SU-DHL-6 (cell line): ENCODE measurements around the gene ANKS6.

ENCODE experiments used
- H2AFZ ChIP-seq: fragments of 200-600 bp; sonication (generic); 2 replicates; pipeline ENCODE4 v1.6.1; 2014; ENCODE audit warnings: low read depth, mild to moderate bottlenecking, moderate library complexity, mixed read lengths, antibody characterized with exemption, low read length; ENCODE audit not compliant: severe bottlenecking
- H3F3A ChIP-seq: fragments of 200-600 bp; shearing (Covaris generic); 2 replicates; pipeline ENCODE4 v1.6.0; 2016; ENCODE audit warnings: antibody characterized with exemption, mild to moderate bottlenecking; ENCODE audit not compliant: insufficient read depth
- H3K27ac ChIP-seq: fragments of 200-600 bp; sonication (generic); 2 replicates; pipeline ENCODE4 v1.5.1; 2016; ENCODE audit warnings: low read depth, mild to moderate bottlenecking, low read length, moderate library complexity, mixed read lengths
- H3K27me3 ChIP-seq: fragments of 200-600 bp; sonication (generic), shearing (Covaris generic); 2 replicates; pipeline ENCODE4 v1.6.0; 2014; ENCODE audit warnings: mild to moderate bottlenecking, low read length
- H3K36me3 ChIP-seq: fragments of 200-600 bp; sonication (generic); 2 replicates; pipeline ENCODE4 v1.6.1; 2014; ENCODE audit warnings: mild to moderate bottlenecking, low read length, mixed read lengths
- H3K4me2 ChIP-seq: fragments of 300-600, 200-600 bp; shearing (Covaris generic), sonication (generic); 2 replicates; pipeline ENCODE4 v1.6.0; 2014; ENCODE audit warnings: low read length, low read depth, mild to moderate bottlenecking; ENCODE audit not compliant: poor library complexity, severe bottlenecking
- H3K4me3 ChIP-seq: fragments of 200-600 bp; sonication (generic); 2 replicates; pipeline ENCODE4 v1.5.1; 2014; ENCODE audit warnings: antibody characterized with exemption, low read length, mild to moderate bottlenecking, mixed read lengths; ENCODE audit not compliant: insufficient read depth, poor library complexity, severe bottlenecking
- H3K79me2 ChIP-seq: fragments of 200-600 bp; sonication (generic); 2 replicates; pipeline ENCODE4 v1.6.1; 2014; ENCODE audit warnings: mild to moderate bottlenecking, low read length, moderate library complexity; ENCODE audit not compliant: insufficient read depth
- H3K9ac ChIP-seq: fragments of 200-600 bp; sonication (generic); 2 replicates; pipeline ENCODE4 v1.7.0; 2014; ENCODE audit warnings: mild to moderate bottlenecking, low read length
- H3K9me2 ChIP-seq: fragments of 200-600 bp; sonication (generic); replicated peaks from 2 replicates; pipeline ENCODE4 v1.6.1; 2014; ENCODE audit warnings: low read length; ENCODE audit not compliant: insufficient read depth
- H3K9me3 ChIP-seq: fragments of 200-600 bp; sonication (generic); 2 replicates; pipeline ENCODE4 v1.6.1; 2014; ENCODE audit warnings: low read length, mixed read lengths; ENCODE audit not compliant: insufficient read depth
- H4K20me1 ChIP-seq: fragments of 200-600 bp; sonication (generic); 2 replicates; pipeline ENCODE4 v1.6.1; 2014; ENCODE audit warnings: low read depth, mild to moderate bottlenecking, antibody characterized with exemption, low read length, moderate library complexity, mixed read lengths
- EZH2phosphoT487 ChIP-seq: fragments of 200-600 bp; sonication (generic), shearing (Covaris generic); conservative IDR thresholded peaks from 2 replicates; pipeline ENCODE4 v1.6.1; 2018; ENCODE audit warnings: mild to moderate bottlenecking, antibody characterized with exemption, low read length, moderate library complexity, mixed read lengths
- TF ChIP-seq, protein P1 (sequence below): fragments of 200-600 bp; sonication (generic); IDR thresholded peaks from one replicate; pipeline ENCODE4 v1.5.1; 2017; ENCODE audit warnings: antibody characterized with exemption, mild to moderate bottlenecking, low read length, moderate library complexity; ENCODE audit not compliant: insufficient read depth, poor library complexity, severe bottlenecking

The ANKS6 gene

DNA sequence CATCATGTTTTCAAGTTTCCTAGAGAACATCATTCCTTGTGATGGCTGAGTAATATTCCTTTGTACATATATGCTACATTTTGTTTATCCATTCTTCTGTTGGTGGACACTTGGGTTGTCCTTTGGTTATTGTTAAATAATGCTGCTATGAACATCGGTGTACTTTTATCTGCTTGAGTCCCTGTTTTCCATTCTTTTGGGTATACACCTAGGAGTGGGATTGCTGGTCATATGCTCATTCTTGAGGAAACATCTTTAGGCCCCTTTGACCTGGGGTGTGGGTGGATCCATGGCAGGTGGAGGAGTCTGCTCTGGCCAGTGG is 36.4 kb upstream of the ANKS6 start:
- Histone ChIP-seq H3K9me2 (no peaks in the 10 kb centered on the region), H3K79me2 (no peaks in the 10 kb centered on the region), H3K9ac (no peak overlapping the region), H3K36me3 (no peaks in the 10 kb centered on the region), H3K4me3 (no peak overlapping the region), H3K9me3 (no peaks in the 10 kb centered on the region), H2AFZ (no peak overlapping the region), H3K27me3 (no peaks in the 10 kb centered on the region), H3K27ac (no peak overlapping the region), H3K4me2 (no peak overlapping the region), H3F3A (no peaks in the 10 kb centered on the region), H4K20me1 (no peaks in the 10 kb centered on the region)
- TF ChIP-seq, protein P1, sequence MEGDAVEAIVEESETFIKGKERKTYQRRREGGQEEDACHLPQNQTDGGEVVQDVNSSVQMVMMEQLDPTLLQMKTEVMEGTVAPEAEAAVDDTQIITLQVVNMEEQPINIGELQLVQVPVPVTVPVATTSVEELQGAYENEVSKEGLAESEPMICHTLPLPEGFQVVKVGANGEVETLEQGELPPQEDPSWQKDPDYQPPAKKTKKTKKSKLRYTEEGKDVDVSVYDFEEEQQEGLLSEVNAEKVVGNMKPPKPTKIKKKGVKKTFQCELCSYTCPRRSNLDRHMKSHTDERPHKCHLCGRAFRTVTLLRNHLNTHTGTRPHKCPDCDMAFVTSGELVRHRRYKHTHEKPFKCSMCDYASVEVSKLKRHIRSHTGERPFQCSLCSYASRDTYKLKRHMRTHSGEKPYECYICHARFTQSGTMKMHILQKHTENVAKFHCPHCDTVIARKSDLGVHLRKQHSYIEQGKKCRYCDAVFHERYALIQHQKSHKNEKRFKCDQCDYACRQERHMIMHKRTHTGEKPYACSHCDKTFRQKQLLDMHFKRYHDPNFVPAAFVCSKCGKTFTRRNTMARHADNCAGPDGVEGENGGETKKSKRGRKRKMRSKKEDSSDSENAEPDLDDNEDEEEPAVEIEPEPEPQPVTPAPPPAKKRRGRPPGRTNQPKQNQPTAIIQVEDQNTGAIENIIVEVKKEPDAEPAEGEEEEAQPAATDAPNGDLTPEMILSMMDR, result no peak
- TF ChIP-seq EZH2phosphoT487, result no peak

DNA sequence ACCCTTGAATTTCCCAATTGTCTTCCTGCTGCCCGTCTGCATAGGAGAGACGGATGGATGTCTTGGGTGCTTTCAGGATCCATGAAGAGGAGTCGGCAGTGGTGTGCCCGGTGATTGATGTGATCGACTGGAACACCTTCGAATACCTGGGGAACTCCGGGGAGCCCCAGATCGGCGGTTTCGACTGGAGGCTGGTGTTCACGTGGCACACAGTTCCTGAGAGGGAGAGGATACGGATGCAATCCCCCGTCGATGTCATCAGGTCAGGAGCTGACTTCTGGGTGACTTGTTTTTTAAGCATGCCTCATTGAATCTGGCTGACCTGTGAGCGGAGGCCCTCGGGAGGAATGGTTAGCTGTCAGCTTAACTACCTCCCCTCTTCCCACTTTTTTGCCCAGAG is 35.3 kb upstream of the ANKS6 start:
- H3K27ac ChIP-seq, result no peak overlapping the region
- no peaks in the 10 kb centered on the region for H4K20me1 ChIP-seq
- H3K36me3 ChIP-seq, result no peaks in the 10 kb centered on the region
- no peaks in the 10 kb centered on the region for H3K79me2 ChIP-seq
- H2AFZ ChIP-seq, result no peak overlapping the region
- H3K4me2 ChIP-seq, result no peak overlapping the region
- H3K9ac ChIP-seq, result no peak overlapping the region
- H3K9me2 ChIP-seq, result no peaks in the 10 kb centered on the region
- H3K4me3 ChIP-seq, result no peak overlapping the region
- H3K27me3 ChIP-seq, result no peaks in the 10 kb centered on the region
- no peak for TF ChIP-seq EZH2phosphoT487
- TF ChIP-seq, protein P1, result no peak
- no peaks in the 10 kb centered on the region for H3K9me3 ChIP-seq
- no peaks in the 10 kb centered on the region for H3F3A ChIP-seq

DNA sequence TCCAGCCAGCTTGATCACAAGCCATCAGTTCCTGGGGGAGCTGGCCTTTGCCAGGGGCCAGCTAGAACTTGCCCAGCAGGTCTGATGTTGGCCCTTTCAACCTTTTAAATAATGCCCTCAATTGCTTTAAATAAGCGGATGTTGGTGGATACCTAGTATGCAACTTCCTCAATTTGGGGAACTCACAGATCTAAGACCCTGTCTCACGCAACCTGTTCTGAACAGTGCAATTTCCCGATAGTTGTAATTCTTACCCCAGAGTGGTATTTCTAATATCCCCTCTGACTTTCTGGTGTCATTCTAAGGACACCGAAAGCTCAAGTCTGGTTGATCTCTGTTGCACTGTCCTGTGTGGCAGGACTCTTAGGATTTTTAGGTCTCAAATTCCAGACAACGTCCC is 34.2 kb upstream of the ANKS6 start:
- no peak for TF ChIP-seq EZH2phosphoT487
- TF ChIP-seq, protein P1, result no peak
- H2AFZ ChIP-seq, result no peak overlapping the region
- no peak overlapping the region for H3K9ac ChIP-seq
- no peaks in the 10 kb centered on the region for H4K20me1 ChIP-seq
- H3K79me2 ChIP-seq, result no peaks in the 10 kb centered on the region
- no peaks in the 10 kb centered on the region for H3K36me3 ChIP-seq
- H3K9me2 ChIP-seq, result no peaks in the 10 kb centered on the region
- no peak overlapping the region for H3K4me3 ChIP-seq
- no peaks in the 10 kb centered on the region for H3K9me3 ChIP-seq
- no peak overlapping the region for H3K27ac ChIP-seq
- no peaks in the 10 kb centered on the region for H3F3A ChIP-seq
- no peaks in the 10 kb centered on the region for H3K27me3 ChIP-seq
- H3K4me2 ChIP-seq, result no peak overlapping the region

DNA sequence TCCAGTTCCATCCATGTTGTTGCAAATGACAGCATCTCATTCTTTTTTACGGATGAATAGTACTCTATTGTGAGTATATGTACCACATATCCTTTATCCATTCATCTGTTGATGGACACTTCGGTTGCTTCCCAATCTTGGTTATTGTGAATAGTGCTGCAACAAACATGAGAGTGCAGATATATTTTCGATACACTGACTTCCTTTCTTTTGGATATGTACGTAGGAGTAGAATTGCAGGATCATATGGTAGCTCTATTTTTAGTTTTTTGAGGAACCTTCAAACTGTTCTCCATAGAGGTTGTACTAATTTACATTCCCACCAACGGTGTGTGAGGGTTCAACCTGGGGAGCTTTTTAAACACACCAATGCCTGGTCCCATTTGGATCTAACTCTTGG is 33.4 kb upstream of the ANKS6 start:
- Histone ChIP-seq H3K9ac (no peak overlapping the region), H4K20me1 (no peaks in the 10 kb centered on the region), H3K27ac (no peak overlapping the region), H3K9me2 (no peaks in the 10 kb centered on the region), H3K79me2 (no peaks in the 10 kb centered on the region), H3K36me3 (no peaks in the 10 kb centered on the region), H3K4me3 (no peak overlapping the region), H3K9me3 (no peaks in the 10 kb centered on the region), H3K4me2 (no peak overlapping the region), H3F3A (no peaks in the 10 kb centered on the region), H2AFZ (no peak overlapping the region), H3K27me3 (no peaks in the 10 kb centered on the region)
- TF ChIP-seq, protein P1, result no peak
- no peak for TF ChIP-seq EZH2phosphoT487
